ENCODE data around the gene BBLN. TPM values are rescaled to one million over a fixed set of nuclear protein-coding genes. Genes with fewer than 3 reads are reported as not detected.

Gene BBLN
- polyA plus RNA-seq, 1 donor from 2014 or later: 330 TPM

DNA sequence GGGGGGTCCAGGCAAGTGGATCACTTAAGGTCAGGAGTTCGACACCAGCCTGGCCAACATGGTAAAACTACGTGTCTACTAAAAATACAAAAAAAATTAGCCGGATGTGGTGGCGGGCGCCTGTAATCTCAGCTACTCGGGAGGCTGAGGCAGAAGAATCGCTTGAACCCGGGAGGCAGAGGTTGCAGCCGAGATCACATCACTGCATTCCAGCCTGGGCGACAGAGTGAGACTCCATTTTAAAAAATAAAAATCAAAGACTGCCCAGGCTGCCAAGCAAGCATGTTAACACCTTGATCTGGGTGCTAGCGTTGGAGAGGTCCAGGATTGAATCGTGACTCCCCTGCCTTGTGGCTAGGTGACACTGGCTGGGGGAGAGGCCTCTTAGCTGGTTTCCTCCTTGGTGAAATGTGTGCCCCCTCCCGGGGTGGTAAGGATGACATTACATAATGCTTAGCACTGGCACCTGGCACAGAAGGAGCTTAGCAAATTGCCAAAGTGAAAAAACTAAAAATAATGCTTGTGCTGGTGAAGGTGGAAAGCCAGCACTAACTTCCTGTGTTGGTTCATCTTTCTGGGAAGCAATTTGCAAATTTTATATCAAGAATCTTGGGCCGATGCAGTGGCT is 33.5 kb downstream of the BBLN start (continued):
- no peak for TF ChIP-seq SMC3 (conservative IDR thresholded peaks at IDR 0.05; ENCODE audit: poor library complexity)

DNA sequence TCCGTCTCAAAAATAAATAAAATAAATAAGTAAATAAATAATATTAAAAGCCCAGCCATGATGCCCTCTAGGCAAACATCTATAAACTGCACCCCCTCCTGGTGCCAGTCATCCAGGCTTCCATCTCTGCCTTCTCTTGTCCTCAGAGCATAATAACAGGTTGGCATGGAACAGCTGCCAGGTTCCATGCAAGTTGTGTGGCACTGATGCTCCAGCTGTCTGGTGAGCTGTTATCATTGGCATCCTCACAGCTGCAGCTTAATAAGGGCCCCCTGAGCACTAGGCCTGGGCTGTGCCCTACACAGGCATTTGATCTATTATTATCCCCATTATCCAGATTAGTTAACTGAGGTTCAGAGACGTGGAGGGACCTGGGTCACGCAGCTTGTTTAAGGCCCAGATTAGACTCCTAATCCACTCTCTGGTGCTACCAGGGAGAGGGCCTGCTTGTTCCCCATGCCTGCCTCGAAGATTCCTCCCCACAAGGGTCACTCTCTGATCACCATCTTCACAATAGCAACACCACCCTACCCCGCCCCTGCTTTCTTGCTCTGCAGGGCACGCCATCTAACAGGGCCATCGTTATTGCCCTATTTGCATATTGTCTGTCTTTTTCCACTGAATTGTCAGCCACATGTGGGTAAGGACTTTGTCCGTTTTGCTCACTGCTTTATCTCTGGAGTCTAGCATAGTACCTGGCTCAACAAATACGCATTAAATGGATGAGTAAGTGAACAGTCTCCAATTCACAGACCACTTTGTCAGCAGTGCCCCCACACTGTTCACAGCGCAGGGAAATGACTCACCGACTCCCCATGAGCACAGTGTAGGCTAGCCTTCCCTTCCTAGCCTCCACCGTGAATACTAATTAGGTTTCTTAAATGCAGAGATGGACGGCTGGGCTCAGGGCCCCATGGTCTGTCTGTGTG is 41.6 kb downstream of the BBLN start:
- no peak overlapping the region for H3K4me2 ChIP-seq (ENCODE audit: low read length)
- H3F3A ChIP-seq (ENCODE audit: insufficient read depth, low read length, poor library complexity, severe bottlenecking): no peaks in the 10 kb centered on the region
- H3K27me3 ChIP-seq (ENCODE audit: insufficient read depth, low read depth, low read length): no peaks in the 10 kb centered on the region
- no peak overlapping the region for H3K9ac ChIP-seq (ENCODE audit: low read length)
- peaks cover 5% of the 10 kb centered on the region for H3K36me3 ChIP-seq (ENCODE audit: insufficient read depth, low read length)
- H3K4me3 ChIP-seq (ENCODE audit: low read length): no peak overlapping the region
- TF ChIP-seq TAF1 (IDR thresholded peaks at IDR 0.05; ENCODE audit: low read depth) (no peak), EP300 (conservative IDR thresholded peaks at IDR 0.05; ENCODE audit: poor library complexity, severe bottlenecking) (no peak), RAD21 (conservative IDR thresholded peaks at IDR 0.05) (no peak), EZH2 (IDR thresholded peaks at IDR 0.05; ENCODE audit: borderline replicate concordance, insufficient read depth, low read length, poor library complexity, severe bottlenecking) (no peak), MXI1 (conservative IDR thresholded peaks at IDR 0.05; ENCODE audit: poor library complexity, severe bottlenecking) (no peak), POLR2AphosphoS5 (IDR thresholded peaks at IDR 0.05) (no peak), SMC3 (conservative IDR thresholded peaks at IDR 0.05; ENCODE audit: poor library complexity) (no peak)
- TF ChIP-seq, protein P1, sequence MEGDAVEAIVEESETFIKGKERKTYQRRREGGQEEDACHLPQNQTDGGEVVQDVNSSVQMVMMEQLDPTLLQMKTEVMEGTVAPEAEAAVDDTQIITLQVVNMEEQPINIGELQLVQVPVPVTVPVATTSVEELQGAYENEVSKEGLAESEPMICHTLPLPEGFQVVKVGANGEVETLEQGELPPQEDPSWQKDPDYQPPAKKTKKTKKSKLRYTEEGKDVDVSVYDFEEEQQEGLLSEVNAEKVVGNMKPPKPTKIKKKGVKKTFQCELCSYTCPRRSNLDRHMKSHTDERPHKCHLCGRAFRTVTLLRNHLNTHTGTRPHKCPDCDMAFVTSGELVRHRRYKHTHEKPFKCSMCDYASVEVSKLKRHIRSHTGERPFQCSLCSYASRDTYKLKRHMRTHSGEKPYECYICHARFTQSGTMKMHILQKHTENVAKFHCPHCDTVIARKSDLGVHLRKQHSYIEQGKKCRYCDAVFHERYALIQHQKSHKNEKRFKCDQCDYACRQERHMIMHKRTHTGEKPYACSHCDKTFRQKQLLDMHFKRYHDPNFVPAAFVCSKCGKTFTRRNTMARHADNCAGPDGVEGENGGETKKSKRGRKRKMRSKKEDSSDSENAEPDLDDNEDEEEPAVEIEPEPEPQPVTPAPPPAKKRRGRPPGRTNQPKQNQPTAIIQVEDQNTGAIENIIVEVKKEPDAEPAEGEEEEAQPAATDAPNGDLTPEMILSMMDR (IDR thresholded peaks at IDR 0.05; ENCODE audit: poor library complexity, severe bottlenecking): no peak
- TF ChIP-seq, protein P2, sequence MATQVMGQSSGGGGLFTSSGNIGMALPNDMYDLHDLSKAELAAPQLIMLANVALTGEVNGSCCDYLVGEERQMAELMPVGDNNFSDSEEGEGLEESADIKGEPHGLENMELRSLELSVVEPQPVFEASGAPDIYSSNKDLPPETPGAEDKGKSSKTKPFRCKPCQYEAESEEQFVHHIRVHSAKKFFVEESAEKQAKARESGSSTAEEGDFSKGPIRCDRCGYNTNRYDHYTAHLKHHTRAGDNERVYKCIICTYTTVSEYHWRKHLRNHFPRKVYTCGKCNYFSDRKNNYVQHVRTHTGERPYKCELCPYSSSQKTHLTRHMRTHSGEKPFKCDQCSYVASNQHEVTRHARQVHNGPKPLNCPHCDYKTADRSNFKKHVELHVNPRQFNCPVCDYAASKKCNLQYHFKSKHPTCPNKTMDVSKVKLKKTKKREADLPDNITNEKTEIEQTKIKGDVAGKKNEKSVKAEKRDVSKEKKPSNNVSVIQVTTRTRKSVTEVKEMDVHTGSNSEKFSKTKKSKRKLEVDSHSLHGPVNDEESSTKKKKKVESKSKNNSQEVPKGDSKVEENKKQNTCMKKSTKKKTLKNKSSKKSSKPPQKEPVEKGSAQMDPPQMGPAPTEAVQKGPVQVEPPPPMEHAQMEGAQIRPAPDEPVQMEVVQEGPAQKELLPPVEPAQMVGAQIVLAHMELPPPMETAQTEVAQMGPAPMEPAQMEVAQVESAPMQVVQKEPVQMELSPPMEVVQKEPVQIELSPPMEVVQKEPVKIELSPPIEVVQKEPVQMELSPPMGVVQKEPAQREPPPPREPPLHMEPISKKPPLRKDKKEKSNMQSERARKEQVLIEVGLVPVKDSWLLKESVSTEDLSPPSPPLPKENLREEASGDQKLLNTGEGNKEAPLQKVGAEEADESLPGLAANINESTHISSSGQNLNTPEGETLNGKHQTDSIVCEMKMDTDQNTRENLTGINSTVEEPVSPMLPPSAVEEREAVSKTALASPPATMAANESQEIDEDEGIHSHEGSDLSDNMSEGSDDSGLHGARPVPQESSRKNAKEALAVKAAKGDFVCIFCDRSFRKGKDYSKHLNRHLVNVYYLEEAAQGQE (IDR thresholded peaks at IDR 0.05; ENCODE audit: borderline replicate concordance): no peak
- H3K27ac ChIP-seq (ENCODE audit: low read length): no peak overlapping the region
- H2AFZ ChIP-seq (ENCODE audit: low read depth, low read length): no peak overlapping the region
- no peaks in the 10 kb centered on the region for H4K20me1 ChIP-seq (ENCODE audit: insufficient read depth)
- H3K9me2 ChIP-seq (ENCODE audit: insufficient read depth, low read length): no peaks in the 10 kb centered on the region
- H3K79me2 ChIP-seq (replicated peaks; ENCODE audit: insufficient read depth, low read length): peaks cover 17% of the 10 kb centered on the region
- H3K9me3 ChIP-seq (ENCODE audit: low read length): no peaks in the 10 kb centered on the region

DNA sequence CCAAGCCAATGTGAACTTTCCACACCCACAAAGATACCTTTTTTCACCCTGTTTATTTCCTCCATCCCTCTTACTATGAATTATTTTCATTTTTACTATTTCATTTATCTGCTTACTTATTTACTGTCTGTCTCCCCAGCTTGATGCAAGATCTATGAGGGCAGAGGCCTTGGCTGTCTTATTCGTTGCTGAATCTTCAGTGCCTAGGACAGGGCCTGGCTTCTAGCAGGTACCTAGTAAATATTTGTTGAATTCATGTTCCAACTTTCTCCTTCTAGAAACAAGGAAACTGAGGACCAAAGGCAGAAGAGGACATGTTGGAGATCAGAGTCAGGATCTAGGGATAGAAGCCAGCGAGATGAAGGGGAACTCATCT is 42.6 kb downstream of the BBLN start:
- no peaks in the 10 kb centered on the region for H3F3A ChIP-seq (ENCODE audit: insufficient read depth, low read length, poor library complexity, severe bottlenecking)
- peaks cover 5% of the 10 kb centered on the region for H3K36me3 ChIP-seq (ENCODE audit: insufficient read depth, low read length)
- peak overlapping the region; percentile 99 for H3K4me3 ChIP-seq (ENCODE audit: low read length)
- no peak overlapping the region for H2AFZ ChIP-seq (ENCODE audit: low read depth, low read length)
- no peaks in the 10 kb centered on the region for H3K9me3 ChIP-seq (ENCODE audit: low read length)
- TF ChIP-seq EP300 (conservative IDR thresholded peaks at IDR 0.05; ENCODE audit: poor library complexity, severe bottlenecking) (no peak), SMC3 (conservative IDR thresholded peaks at IDR 0.05; ENCODE audit: poor library complexity) (no peak), TAF1 (IDR thresholded peaks at IDR 0.05; ENCODE audit: low read depth) (no peak), RAD21 (conservative IDR thresholded peaks at IDR 0.05) (no peak), MXI1 (conservative IDR thresholded peaks at IDR 0.05; ENCODE audit: poor library complexity, severe bottlenecking) (no peak), EZH2 (IDR thresholded peaks at IDR 0.05; ENCODE audit: borderline replicate concordance, insufficient read depth, low read length, poor library complexity, severe bottlenecking) (no peak)
- TF ChIP-seq, protein P2 (IDR thresholded peaks at IDR 0.05; ENCODE audit: borderline replicate concordance): no peak
- no peak overlapping the region for H3K9ac ChIP-seq (ENCODE audit: low read length)
- H3K79me2 ChIP-seq (replicated peaks; ENCODE audit: insufficient read depth, low read length): peaks cover 17% of the 10 kb centered on the region
- no peaks in the 10 kb centered on the region for H3K9me2 ChIP-seq (ENCODE audit: insufficient read depth, low read length)
- H3K27me3 ChIP-seq (ENCODE audit: insufficient read depth, low read depth, low read length): no peaks in the 10 kb centered on the region
- H4K20me1 ChIP-seq (ENCODE audit: insufficient read depth): no peaks in the 10 kb centered on the region
- H3K27ac ChIP-seq (ENCODE audit: low read length): no peak overlapping the region
- H3K4me2 ChIP-seq (ENCODE audit: low read length): peak overlapping the region; percentile 20

All from neural cell (in vitro differentiated cells).